WERI-Rb-1 (cell line): ENCODE measurements around the gene TPSB2.
A peak's percentile ranks its signal among the peaks of the same experiment; 100 is the strongest.

Experiments used
- DNase-seq: peaks from one replicate; pipeline ENCODE4 v3.0.0-alpha.2; 2020
- H3K27ac ChIP-seq: fragments of 250-450 bp; sonication (Bioruptor Pico); 2 replicates; pipeline ENCODE4 v1.5.1; 2020; ENCODE audit warnings: mild to moderate bottlenecking, moderate library complexity
- H3K27me3 ChIP-seq: fragments of 250-450 bp; sonication (Bioruptor Pico); 2 replicates; pipeline ENCODE4 v1.5.1; 2021; ENCODE audit warnings: mild to moderate bottlenecking, low read depth, moderate library complexity; ENCODE audit not compliant: insufficient read depth, severe bottlenecking
- H3K36me3 ChIP-seq: fragments of 250-450 bp; sonication (Bioruptor Pico); 2 replicates; pipeline ENCODE4 v1.5.1; 2020; ENCODE audit warnings: mild to moderate bottlenecking, moderate library complexity
- H3K4me3 ChIP-seq: 2 replicates; pipeline ENCODE4 v1.5.1; 2011; ENCODE audit warnings: low read depth, mild to moderate bottlenecking, control low read depth, low read length
- H3K9me3 ChIP-seq: fragments of 250-450 bp; sonication (Bioruptor Pico); 2 replicates; pipeline ENCODE4 v1.5.1; 2021; ENCODE audit warnings: mild to moderate bottlenecking, moderate library complexity; ENCODE audit not compliant: severe bottlenecking
- CTCF ChIP-seq: IDR thresholded peaks from 2 replicates; pipeline ENCODE4 v1.5.1; 2011; ENCODE audit warnings: low read depth, mild to moderate bottlenecking, control low read depth, inconsistent platforms, low read length

The TPSB2 gene

GRCh38 chr16:1211451-1212268, 18.3 kb downstream of the TPSB2 start:
- Histone ChIP-seq H3K36me3 (peaks cover 87% of the 10 kb centered on the region), H3K9me3 (no peaks in the 10 kb centered on the region), H3K27me3 (no peaks in the 10 kb centered on the region), H3K27ac (no peak overlapping the region), H3K4me3 (no peak overlapping the region)
- no peak for DNase-seq
- no peak for TF ChIP-seq CTCF

DNA sequence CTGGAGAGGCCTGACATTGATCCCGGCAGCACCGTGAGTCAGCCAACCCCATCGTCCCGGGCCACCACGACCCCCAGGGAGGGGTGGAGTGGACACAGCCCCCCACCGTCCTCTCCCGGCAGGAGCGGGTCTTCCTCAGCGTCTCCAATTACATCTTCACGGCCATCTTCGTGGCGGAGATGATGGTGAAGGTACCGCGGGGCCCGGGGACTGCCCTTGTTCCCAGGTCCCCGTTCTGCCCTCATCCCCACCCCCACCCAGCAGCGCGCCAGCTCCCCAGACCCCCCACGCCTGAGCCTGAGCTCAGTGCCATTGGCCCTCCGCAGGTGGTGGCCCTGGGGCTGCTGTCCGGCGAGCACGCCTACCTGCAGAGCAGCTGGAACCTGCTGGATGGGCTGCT, 19.5 kb downstream of the TPSB2 start:
- H3K27ac ChIP-seq, result no peak overlapping the region
- no peak for TF ChIP-seq CTCF
- no peaks in the 10 kb centered on the region for H3K9me3 ChIP-seq
- no peak for DNase-seq
- H3K27me3 ChIP-seq, result no peaks in the 10 kb centered on the region
- peaks cover 89% of the 10 kb centered on the region for H3K36me3 ChIP-seq
- H3K4me3 ChIP-seq, result no peak overlapping the region

DNA sequence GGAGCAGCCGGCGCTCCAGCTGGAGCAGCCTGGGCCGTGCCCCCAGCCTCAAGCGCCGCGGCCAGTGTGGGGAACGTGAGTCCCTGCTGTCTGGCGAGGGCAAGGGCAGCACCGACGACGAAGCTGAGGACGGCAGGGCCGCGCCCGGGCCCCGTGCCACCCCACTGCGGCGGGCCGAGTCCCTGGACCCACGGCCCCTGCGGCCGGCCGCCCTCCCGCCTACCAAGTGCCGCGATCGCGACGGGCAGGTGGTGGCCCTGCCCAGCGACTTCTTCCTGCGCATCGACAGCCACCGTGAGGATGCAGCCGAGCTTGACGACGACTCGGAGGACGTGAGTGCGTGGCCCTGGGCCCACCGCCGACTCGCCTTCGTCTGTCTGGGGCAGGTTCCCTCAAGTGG, 20.9 kb downstream of the TPSB2 start:
- TF ChIP-seq CTCF, result no peak
- Histone ChIP-seq H3K27me3 (no peaks in the 10 kb centered on the region), H3K27ac (no peak overlapping the region), H3K9me3 (no peaks in the 10 kb centered on the region), H3K36me3 (peaks cover 86% of the 10 kb centered on the region), H3K4me3 (no peak overlapping the region)
- DNase-seq, result no peak

DNA sequence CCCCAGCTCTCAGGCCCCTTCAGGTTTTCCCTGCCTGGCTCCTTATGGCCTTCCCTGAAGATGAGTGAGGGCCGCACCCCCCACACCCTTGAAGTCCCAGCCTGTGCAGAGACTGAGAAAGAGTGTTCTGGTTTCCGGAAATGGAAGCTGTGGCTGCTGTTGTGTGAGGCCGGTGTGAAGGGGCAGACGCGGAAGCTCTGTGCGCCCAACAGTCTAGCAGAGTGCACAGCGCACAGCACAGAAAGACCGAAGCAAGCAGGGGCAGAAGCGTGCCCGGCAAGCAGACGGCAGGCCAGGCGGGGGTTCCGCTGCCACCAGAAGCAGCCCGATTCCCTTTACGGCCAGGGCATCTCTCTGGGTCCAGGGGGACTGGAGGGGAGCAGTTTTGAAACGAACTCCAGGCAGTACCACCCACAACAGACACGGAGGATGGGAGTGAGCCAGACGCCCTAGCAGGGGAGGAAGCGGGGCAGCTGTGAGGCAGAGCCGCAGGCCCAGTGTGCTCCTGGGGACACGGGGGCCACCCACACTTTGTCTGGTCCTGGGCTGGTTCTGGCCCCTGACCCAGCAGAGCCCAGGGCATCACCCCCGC, 21.6 kb downstream of the TPSB2 start:
- Histone ChIP-seq H3K27ac (no peak overlapping the region), H3K27me3 (no peaks in the 10 kb centered on the region), H3K9me3 (no peaks in the 10 kb centered on the region), H3K36me3 (peaks cover 86% of the 10 kb centered on the region), H3K4me3 (no peak overlapping the region)
- DNase-seq, result no peak
- no peak for TF ChIP-seq CTCF

- TF ChIP-seq CTCF, result no peak
- Histone ChIP-seq H3K36me3 (peaks cover 86% of the 10 kb centered on the region), H3K9me3 (no peaks in the 10 kb centered on the region), H3K27me3 (no peaks in the 10 kb centered on the region), H3K27ac (no peak overlapping the region), H3K4me3 (no peak overlapping the region)
- DNase-seq, result no peak
These were observed 23.2 kb downstream of the TPSB2 start for GRCh38 chr16:1206786-1207185.

DNA sequence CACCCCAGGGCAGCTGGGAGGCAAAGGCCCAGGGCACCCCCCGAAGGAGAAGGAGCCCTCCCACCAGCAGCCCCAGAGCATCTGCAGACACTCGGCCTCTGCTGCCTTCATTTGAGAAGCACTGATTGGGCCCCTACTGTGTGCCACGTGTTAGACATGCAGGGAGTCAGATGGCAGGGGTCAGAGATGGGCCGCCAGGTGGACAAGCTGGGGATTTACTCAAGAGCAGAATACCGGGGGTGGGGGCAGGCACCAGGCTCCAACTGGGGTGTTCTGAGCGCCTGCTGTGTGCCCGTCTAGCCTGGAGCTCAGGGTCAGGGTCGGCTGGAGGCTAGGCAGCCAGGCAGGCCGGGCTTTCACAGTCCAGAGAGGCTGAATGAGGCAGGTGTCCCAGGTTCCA, 23.7 kb downstream of the TPSB2 start:
- Histone ChIP-seq H3K27me3 (no peaks in the 10 kb centered on the region), H3K4me3 (no peak overlapping the region), H3K36me3 (peaks cover 86% of the 10 kb centered on the region), H3K27ac (no peak overlapping the region), H3K9me3 (no peaks in the 10 kb centered on the region)
- TF ChIP-seq CTCF, result peak; percentile 26; the same call in 1 of the 2 replicates
- DNase-seq, result peak; percentile 59
